GM23338 (cell line): Measurements from ENCODE around the gene SON. TPM values are rescaled to one million over a fixed set of nuclear protein-coding genes. Genes with fewer than 3 reads are reported as not detected.

Experiments
- ATAC-seq: fragments of 200-7000 bp; cut with Tn5 transposase; 3 replicates; pipeline ENCODE4 v1.9.1; 2020
- DNase-seq: peaks from one replicate; pipeline ENCODE4 v3.0.0-alpha.2; 2015; ENCODE audit warnings: low spot score
- H2AFZ ChIP-seq: fragments of 200-600 bp; sonication (generic); 2 replicates; pipeline ENCODE4 v1.8.0; 2016; ENCODE audit warnings: antibody characterized with exemption, mild to moderate bottlenecking, moderate library complexity
- H3F3A ChIP-seq: fragments of 200-600 bp; sonication (generic); replicated peaks from 2 replicates; pipeline ENCODE4 v1.8.0; 2017; ENCODE audit warnings: antibody characterized with exemption, mixed run types, low read depth
- H3K27ac ChIP-seq: fragments of 200-600 bp; sonication (generic); 2 replicates; pipeline ENCODE4 v1.6.1; 2016; ENCODE audit warnings: low read depth
- H3K27me3 ChIP-seq: fragments of 200-600 bp; sonication (generic); 2 replicates; pipeline ENCODE4 v1.8.0; 2016; ENCODE audit warnings: mild to moderate bottlenecking, mixed run types, moderate library complexity; ENCODE audit not compliant: insufficient read depth
- H3K36me3 ChIP-seq: fragments of 200-600 bp; sonication (generic); 2 replicates; pipeline ENCODE4 v1.8.0; 2016; ENCODE audit warnings: mild to moderate bottlenecking; ENCODE audit not compliant: insufficient read depth
- H3K4me1 ChIP-seq: fragments of 200-600 bp; sonication (generic); 2 replicates; pipeline ENCODE4 v1.8.0; 2016; ENCODE audit warnings: mild to moderate bottlenecking, moderate library complexity; ENCODE audit not compliant: insufficient read depth
- H3K4me2 ChIP-seq: fragments of 200-600 bp; sonication (generic); 2 replicates; pipeline ENCODE4 v1.7.1; 2017; ENCODE audit warnings: mixed run types
- H3K4me3 ChIP-seq: fragments of 200-600 bp; sonication (generic); 2 replicates; pipeline ENCODE4 v1.6.1; 2016; ENCODE audit warnings: mixed run types
- H3K79me2 ChIP-seq: fragments of 200-600 bp; sonication (generic); replicated peaks from 2 replicates; pipeline ENCODE4 v1.8.0; 2017; ENCODE audit warnings: mild to moderate bottlenecking; ENCODE audit not compliant: insufficient read depth
- H3K9me2 ChIP-seq: fragments of 200-600 bp; sonication (generic); 2 replicates; pipeline ENCODE4 v1.8.0; 2017; ENCODE audit not compliant: insufficient read depth
- H4K20me1 ChIP-seq: fragments of 200-600 bp; sonication (generic); replicated peaks from 2 replicates; pipeline ENCODE4 v1.8.0; 2017; ENCODE audit warnings: mild to moderate bottlenecking; ENCODE audit not compliant: insufficient read depth
- H3K27ac Mint-ChIP-seq: 2 replicates; pipeline ENCODE4 v1.8.0; 2020; ENCODE audit warnings: inconsistent platforms, mild to moderate bottlenecking, moderate library complexity, mixed read lengths
- H3K27me3 Mint-ChIP-seq: 3 replicates; pipeline ENCODE4 v1.8.0; 2022; ENCODE audit warnings: low read depth, mild to moderate bottlenecking, moderate library complexity, mixed read lengths, inconsistent platforms; ENCODE audit not compliant: insufficient read depth, poor library complexity
- H3K36me3 Mint-ChIP-seq: 3 replicates; pipeline ENCODE4 v1.8.0; 2021; ENCODE audit warnings: low read depth, mild to moderate bottlenecking, inconsistent platforms, moderate library complexity, mixed read lengths
- H3K4me1 Mint-ChIP-seq: 3 replicates; pipeline ENCODE4 v1.8.0; 2020; ENCODE audit warnings: mild to moderate bottlenecking, inconsistent platforms, mixed read lengths
- H3K4me3 Mint-ChIP-seq: 3 replicates; pipeline ENCODE4 v1.8.0; 2021; ENCODE audit warnings: moderate library complexity, mild to moderate bottlenecking, inconsistent platforms, mixed read lengths
- H3K9me3 Mint-ChIP-seq: 3 replicates; pipeline ENCODE4 v1.8.0; 2020; ENCODE audit warnings: moderate library complexity, mild to moderate bottlenecking, inconsistent platforms, mixed read lengths
- CREB1 ChIP-seq: fragments of 250-450 bp; sonication (Bioruptor Pico); IDR thresholded peaks from 2 replicates; pipeline ENCODE4 v1.5.0; 2020; ENCODE audit warnings: low read depth, mild to moderate bottlenecking, moderate library complexity
- CTCF ChIP-seq, 2 experiments: fragments of 200-600 bp in 1 of 2; sonication (generic) in 1 of 2; conservative IDR thresholded peaks; 2 replicates each; pipeline versions ENCODE4 v1.5.1 to v1.6.1; 2016 to 2017; ENCODE audit warnings: antibody characterized with exemption in 2 of 2, low read depth in 2 of 2, mild to moderate bottlenecking in 2 of 2, moderate library complexity in 1 of 2
- EZH2 ChIP-seq: fragments of 200-600 bp; sonication (generic); IDR thresholded peaks from one replicate; pipeline ENCODE4 v1.8.0; 2017; ENCODE audit warnings: antibody characterized with exemption, mild to moderate bottlenecking, low read depth; ENCODE audit not compliant: unreplicated experiment
- EZH2phosphoT487 ChIP-seq: fragments of 200-600 bp; sonication (generic); IDR thresholded peaks from one replicate; pipeline ENCODE4 v1.8.1; 2018; ENCODE audit warnings: antibody characterized with exemption; ENCODE audit not compliant: unreplicated experiment
- JUNB ChIP-seq: IDR thresholded peaks from one replicate; pipeline ENCODE4 v1.6.1; 2016; ENCODE audit warnings: antibody characterized with exemption; ENCODE audit not compliant: unreplicated experiment
- NANOG ChIP-seq: IDR thresholded peaks from 2 replicates; pipeline ENCODE4 v1.6.1; 2016; ENCODE audit warnings: antibody characterized with exemption, borderline replicate concordance
- POLR2AphosphoS5 ChIP-seq: IDR thresholded peaks from 2 replicates; pipeline ENCODE4 v1.6.1; 2016; ENCODE audit warnings: antibody characterized with exemption, low read depth
- REST ChIP-seq: IDR thresholded peaks from one replicate; pipeline ENCODE4 v1.6.1; 2018; ENCODE audit warnings: antibody characterized with exemption; ENCODE audit not compliant: unreplicated experiment
- STAT1 ChIP-seq: IDR thresholded peaks from one replicate; pipeline ENCODE4 v1.6.1; 2016; ENCODE audit warnings: antibody characterized with exemption; ENCODE audit not compliant: unreplicated experiment
- ZNF114 ChIP-seq: fragments of 250-450 bp; sonication (Bioruptor Pico); IDR thresholded peaks from 2 replicates; pipeline ENCODE4 v1.5.0; 2020; ENCODE audit warnings: mild to moderate bottlenecking, moderate library complexity
- ZNF331 ChIP-seq: fragments of 250-450 bp; sonication (Bioruptor Pico); IDR thresholded peaks from 2 replicates; pipeline ENCODE4 v1.5.0; 2020; ENCODE audit warnings: low read depth, mild to moderate bottlenecking, moderate library complexity
- ZNF462 ChIP-seq: fragments of 250-450 bp; sonication (Bioruptor Pico); IDR thresholded peaks from 2 replicates; pipeline ENCODE4 v1.5.0; 2020; ENCODE audit warnings: mild to moderate bottlenecking, moderate library complexity
- polyA plus RNA-seq: library from polyadenylated mRNA; unstranded; fragments of >200 nt; fragmentation: Nextera tagmentation; extraction: Ambion mirVana; gene quantifications from 2 replicates; pipeline ENCODE4 v1.2.1, GENCODE V29; 2016
- total RNA-seq: library from RNA; depleted of rRNA; stranded (reverse); fragments of >200 nt; shearing (Covaris generic); gene quantifications from 2 replicates; pipeline ENCODE4 v1.2.3, GENCODE V29; 2014
- TF ChIP-seq, protein P1 (sequence below): IDR thresholded peaks from 2 replicates; pipeline ENCODE4 v1.6.1; 2016; ENCODE audit warnings: antibody characterized with exemption

SON gene
- total and polyA plus RNA-seq, 2 experiments from 2014 or later, result 361 to 1,421 TPM

DNA sequence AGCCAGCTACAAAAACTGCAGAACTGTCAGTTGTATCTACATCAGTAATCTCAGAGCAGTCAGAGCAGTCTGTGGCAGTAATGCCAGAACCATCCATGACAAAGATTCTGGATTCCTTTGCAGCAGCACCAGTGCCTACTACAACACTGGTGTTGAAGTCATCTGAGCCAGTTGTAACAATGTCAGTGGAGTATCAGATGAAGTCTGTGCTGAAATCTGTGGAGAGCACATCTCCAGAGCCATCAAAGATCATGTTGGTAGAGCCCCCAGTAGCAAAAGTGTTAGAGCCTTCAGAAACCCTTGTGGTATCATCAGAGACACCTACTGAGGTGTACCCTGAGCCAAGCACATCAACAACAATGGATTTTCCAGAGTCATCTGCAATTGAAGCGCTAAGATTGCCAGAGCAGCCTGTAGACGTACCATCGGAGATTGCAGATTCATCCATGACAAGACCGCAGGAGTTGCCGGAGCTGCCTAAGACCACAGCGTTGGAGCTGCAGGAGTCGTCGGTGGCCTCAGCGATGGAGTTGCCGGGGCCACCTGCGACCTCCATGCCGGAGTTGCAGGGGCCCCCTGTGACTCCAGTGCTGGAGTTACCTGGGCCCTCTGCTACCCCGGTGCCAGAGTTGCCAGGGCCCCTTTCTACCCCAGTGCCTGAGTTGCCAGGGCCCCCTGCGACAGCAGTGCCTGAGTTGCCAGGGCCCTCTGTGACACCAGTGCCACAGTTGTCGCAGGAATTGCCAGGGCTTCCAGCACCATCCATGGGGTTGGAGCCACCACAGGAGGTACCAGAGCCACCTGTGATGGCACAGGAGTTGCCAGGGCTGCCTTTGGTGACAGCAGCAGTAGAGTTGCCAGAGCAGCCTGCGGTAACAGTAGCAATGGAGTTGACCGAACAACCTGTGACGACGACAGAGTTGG lies 7.3 kb downstream of the SON start:
- peaks cover 50% of the 10 kb centered on the region for H4K20me1 ChIP-seq
- peaks cover 98% of the 10 kb centered on the region for H3K79me2 ChIP-seq
- Mint-ChIP-seq H3K27ac (no peak overlapping the region), H3K4me1 (no peaks in the 10 kb centered on the region; the same call in 1 of the 3 replicates), H3K36me3 (peaks cover 91% of the 10 kb centered on the region), H3K27me3 (no peaks in the 10 kb centered on the region), H3K9me3 (no peaks in the 10 kb centered on the region), H3K4me3 (no peak overlapping the region)
- no peak overlapping the region for H3K27ac ChIP-seq
- H3K4me1 ChIP-seq, result no peaks in the 10 kb centered on the region
- TF ChIP-seq ZNF114, result no peak
- no peak for TF ChIP-seq EZH2phosphoT487
- TF ChIP-seq REST, result no peak
- TF ChIP-seq CTCF (conservative IDR thresholded peaks at IDR 0.05; ENCODE audit: low read depth in 2 of 2), result no peak
- TF ChIP-seq, protein P1, sequence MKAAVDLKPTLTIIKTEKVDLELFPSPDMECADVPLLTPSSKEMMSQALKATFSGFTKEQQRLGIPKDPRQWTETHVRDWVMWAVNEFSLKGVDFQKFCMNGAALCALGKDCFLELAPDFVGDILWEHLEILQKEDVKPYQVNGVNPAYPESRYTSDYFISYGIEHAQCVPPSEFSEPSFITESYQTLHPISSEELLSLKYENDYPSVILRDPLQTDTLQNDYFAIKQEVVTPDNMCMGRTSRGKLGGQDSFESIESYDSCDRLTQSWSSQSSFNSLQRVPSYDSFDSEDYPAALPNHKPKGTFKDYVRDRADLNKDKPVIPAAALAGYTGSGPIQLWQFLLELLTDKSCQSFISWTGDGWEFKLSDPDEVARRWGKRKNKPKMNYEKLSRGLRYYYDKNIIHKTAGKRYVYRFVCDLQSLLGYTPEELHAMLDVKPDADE, result no peak
- TF ChIP-seq ZNF462, result no peak
- TF ChIP-seq JUNB, result no peak
- TF ChIP-seq NANOG, result no peak
- TF ChIP-seq POLR2AphosphoS5, result no peak
- no peak for TF ChIP-seq EZH2
- no peak for TF ChIP-seq STAT1
- TF ChIP-seq CREB1 (CRISPR knock-in tag), result no peak
- TF ChIP-seq ZNF331 (CRISPR knock-in tag), result no peak
- H3K36me3 ChIP-seq, result peaks cover 61% of the 10 kb centered on the region
- no peak overlapping the region for H2AFZ ChIP-seq
- H3K4me2 ChIP-seq, result no peak overlapping the region
- ATAC-seq, result no peak
- no peak overlapping the region for H3K4me3 ChIP-seq
- no peak for DNase-seq
- peaks cover 10% of the 10 kb centered on the region; the same call in 1 of the 2 replicates for H3F3A ChIP-seq
- no peaks in the 10 kb centered on the region for H3K9me2 ChIP-seq
- H3K27me3 ChIP-seq, result no peaks in the 10 kb centered on the region
